Type B pancreatic cell (in vitro differentiated cells): ENCODE results near the gene XKR7. TPM values are rescaled to one million over a fixed set of nuclear protein-coding genes. Genes with fewer than 3 reads are reported as not detected.

ENCODE experiments used
- DNase-seq: peaks from one replicate; pipeline ENCODE4 v3.0.0; 2021; ENCODE audit warnings: mixed read lengths; ENCODE audit not compliant: unreplicated experiment; ENCODE audit errors: extremely low spot score
- H3K27ac Mint-ChIP-seq: 2 replicates; pipeline ENCODE4 v1.8.0; 2021; ENCODE audit warnings: mild to moderate bottlenecking, mixed read lengths
- H3K27me3 Mint-ChIP-seq: 2 replicates; pipeline ENCODE4 v1.8.0; 2021; ENCODE audit warnings: mixed read lengths
- H3K36me3 Mint-ChIP-seq: 2 replicates; pipeline ENCODE4 v1.8.0; 2021; ENCODE audit warnings: mixed read lengths
- H3K4me1 Mint-ChIP-seq: one replicate; pipeline ENCODE4 v1.8.0; 2021; ENCODE audit warnings: mixed read lengths; ENCODE audit not compliant: unreplicated experiment
- H3K4me3 Mint-ChIP-seq: 2 replicates; pipeline ENCODE4 v1.8.0; 2021; ENCODE audit warnings: mild to moderate bottlenecking, mixed read lengths
- H3K9me3 Mint-ChIP-seq: 2 replicates; pipeline ENCODE4 v1.8.0; 2021; ENCODE audit warnings: mixed read lengths
- total RNA-seq: library from RNA; stranded (reverse); gene quantifications from 2 replicates; pipeline ENCODE4 v1.2.1, GENCODE V29; 2021; ENCODE audit warnings: low replicate concordance
- TF ChIP-seq, protein P1 (sequence below): fragments of 200-600 bp; sonication (generic); conservative IDR thresholded peaks from 2 replicates; pipeline ENCODE4 v1.5.0; 2021; ENCODE audit warnings: antibody characterized with exemption, mild to moderate bottlenecking

XKR7 gene
- total RNA-seq, 1 donor from 2014 or later, result 4.9 TPM

DNA sequence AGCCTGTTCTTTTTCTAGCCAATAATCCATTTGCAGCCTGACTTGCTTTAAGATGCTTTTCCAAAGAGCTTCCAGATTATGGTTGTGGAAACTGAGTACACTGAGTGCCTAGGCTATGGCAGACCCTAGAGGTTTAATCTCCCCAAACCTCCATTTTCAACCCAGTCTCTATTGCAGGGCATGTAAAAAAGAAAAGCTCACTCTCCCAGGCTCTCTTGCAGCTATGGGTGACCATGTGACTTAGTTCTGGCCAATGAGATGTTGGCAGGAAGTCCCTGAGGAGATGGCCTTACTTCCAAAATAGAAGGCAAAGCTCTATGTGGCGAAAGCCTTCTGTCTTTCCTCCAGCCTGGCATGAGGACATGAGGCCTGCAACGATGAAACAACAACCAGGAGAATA, 19.9 kb upstream of the XKR7 start:
- no peak overlapping the region for H3K27ac Mint-ChIP-seq
- no peaks in the 10 kb centered on the region for H3K9me3 Mint-ChIP-seq
- peaks cover 31% of the 10 kb centered on the region for H3K36me3 Mint-ChIP-seq
- DNase-seq, result no peak
- peaks cover 6% of the 10 kb centered on the region for H3K27me3 Mint-ChIP-seq
- no peak overlapping the region for H3K4me3 Mint-ChIP-seq
- peaks cover 29% of the 10 kb centered on the region for H3K4me1 Mint-ChIP-seq
- TF ChIP-seq, protein P1, sequence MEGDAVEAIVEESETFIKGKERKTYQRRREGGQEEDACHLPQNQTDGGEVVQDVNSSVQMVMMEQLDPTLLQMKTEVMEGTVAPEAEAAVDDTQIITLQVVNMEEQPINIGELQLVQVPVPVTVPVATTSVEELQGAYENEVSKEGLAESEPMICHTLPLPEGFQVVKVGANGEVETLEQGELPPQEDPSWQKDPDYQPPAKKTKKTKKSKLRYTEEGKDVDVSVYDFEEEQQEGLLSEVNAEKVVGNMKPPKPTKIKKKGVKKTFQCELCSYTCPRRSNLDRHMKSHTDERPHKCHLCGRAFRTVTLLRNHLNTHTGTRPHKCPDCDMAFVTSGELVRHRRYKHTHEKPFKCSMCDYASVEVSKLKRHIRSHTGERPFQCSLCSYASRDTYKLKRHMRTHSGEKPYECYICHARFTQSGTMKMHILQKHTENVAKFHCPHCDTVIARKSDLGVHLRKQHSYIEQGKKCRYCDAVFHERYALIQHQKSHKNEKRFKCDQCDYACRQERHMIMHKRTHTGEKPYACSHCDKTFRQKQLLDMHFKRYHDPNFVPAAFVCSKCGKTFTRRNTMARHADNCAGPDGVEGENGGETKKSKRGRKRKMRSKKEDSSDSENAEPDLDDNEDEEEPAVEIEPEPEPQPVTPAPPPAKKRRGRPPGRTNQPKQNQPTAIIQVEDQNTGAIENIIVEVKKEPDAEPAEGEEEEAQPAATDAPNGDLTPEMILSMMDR, result no peak

DNA sequence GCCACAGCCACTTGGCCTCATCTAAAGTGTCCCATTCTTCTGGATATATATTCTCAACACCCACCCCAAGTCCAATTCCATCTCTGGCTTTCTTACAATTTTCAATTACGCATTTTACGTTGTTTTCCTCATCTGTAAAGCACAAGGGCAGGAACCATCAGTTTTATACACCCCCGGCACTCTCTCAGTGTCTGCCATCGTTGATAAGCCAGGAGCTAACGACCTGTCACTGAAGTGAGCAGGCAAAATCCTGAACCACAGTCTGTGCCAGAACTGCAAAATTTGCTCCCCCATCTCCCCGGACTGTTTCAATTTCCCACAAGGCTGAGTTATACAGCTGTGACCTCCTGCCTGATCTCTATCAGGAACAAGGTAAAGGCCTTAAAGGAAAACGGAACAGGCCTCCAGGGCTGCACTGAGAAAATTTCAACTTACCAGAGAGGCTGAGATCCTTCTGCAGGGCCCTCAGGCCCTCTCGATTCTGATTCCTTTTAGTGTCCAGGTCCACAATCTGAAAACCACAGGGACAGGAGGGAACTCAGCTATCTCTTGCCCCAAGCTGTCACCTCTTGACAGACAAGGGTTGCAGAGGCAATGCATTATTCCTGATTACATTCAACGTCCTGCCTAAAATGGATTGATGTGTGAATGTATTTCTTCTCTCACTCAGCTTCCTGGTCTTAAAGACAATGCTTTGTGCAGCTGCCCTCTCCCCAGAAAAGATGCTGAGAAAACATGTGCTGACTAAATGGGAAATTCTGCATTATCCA, 17.9 kb upstream of the XKR7 start:
- Mint-ChIP-seq H3K4me1 (peaks cover 29% of the 10 kb centered on the region), H3K4me3 (peak overlapping the region; percentile 99), H3K9me3 (no peaks in the 10 kb centered on the region), H3K27me3 (peaks cover 14% of the 10 kb centered on the region), H3K36me3 (peaks cover 25% of the 10 kb centered on the region), H3K27ac (no peak overlapping the region)
- TF ChIP-seq, protein P1, result no peak
- no peak for DNase-seq

DNA sequence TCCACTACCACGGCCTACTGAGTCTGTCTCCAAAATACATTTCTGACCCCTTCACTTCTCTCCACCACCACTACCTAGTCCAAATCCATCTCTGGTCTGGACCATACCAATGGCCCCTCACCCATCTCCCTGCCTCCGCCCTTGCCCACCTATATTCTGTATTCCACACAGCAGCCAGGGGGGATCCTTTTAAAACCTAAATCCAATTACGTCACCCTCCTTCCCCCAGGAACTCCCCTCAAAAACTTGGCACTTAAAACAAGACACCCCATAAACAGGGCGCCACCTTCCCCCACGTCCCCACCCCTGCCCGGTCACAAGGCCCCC, 16.8 kb upstream of the XKR7 start:
- H3K4me3 Mint-ChIP-seq, result peak overlapping the region; percentile 99
- H3K27ac Mint-ChIP-seq, result peak overlapping the region; percentile 90
- peaks cover 23% of the 10 kb centered on the region for H3K36me3 Mint-ChIP-seq
- peaks cover 25% of the 10 kb centered on the region for H3K4me1 Mint-ChIP-seq
- no peak for DNase-seq
- H3K9me3 Mint-ChIP-seq, result no peaks in the 10 kb centered on the region
- TF ChIP-seq, protein P1, result no peak
- peaks cover 25% of the 10 kb centered on the region for H3K27me3 Mint-ChIP-seq

DNA sequence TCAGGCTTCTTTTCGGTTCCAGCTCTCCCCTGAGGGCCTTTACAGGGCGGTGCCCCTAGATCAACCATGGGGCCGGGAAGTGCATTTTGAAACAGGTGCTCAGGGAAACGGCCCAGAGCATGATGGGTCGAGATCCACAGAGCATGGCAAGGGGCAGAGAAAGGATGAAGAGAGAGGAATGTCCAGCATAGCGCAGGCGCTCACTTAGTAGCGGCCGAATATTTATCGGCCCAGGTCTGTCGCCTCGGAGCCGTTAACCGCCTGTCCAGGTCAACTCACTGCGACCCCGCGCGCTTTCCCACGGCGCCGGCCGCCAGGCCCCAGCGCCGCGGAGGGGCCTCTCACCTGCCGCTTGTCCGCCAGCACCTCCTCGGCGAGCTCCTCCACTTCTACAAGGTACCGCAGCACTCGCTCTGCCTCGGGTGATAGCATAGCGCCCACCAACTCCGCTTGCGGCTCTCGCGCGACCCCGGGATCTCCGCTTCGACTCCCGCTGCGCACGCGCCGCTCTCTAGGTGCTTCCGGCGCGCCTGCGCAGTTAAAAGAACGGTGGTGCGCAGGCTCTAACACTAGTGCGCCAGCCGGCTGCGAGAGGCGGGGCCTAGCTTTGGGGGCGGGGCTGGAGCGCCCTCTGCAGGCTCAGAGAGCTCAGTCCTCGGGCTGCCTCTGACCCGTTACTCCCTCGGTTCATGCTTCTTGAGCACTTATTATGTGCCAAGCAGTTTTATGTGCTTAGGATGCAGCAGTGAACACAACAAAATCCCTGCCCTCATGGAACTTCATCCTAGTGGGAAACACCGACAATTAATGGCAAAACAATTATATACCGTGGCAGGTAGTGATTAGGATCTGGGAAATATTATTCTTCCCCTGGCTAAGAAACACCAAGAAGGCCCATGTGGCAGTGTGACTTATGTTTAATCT, 16.2 kb upstream of the XKR7 start, which contains the start of gene PDRG1:
Gene PDRG1, minus strand, starts transcription at position 517 of the 924 bp plus-strand sequence. Its CDS starts 85 bp downstream, at position 432.
- Mint-ChIP-seq H3K36me3 (peaks cover 20% of the 10 kb centered on the region), H3K27ac (peak within 1 kb of the TSS; percentile 90), H3K4me1 (peaks cover 22% of the 10 kb centered on the region), H3K4me3 (peak within 1 kb of the TSS; percentile 99), H3K27me3 (peaks cover 32% of the 10 kb centered on the region), H3K9me3 (no peaks in the 10 kb centered on the region)
- peak; percentile 100 for DNase-seq
- TF ChIP-seq, protein P1, result peak; percentile 98

DNA sequence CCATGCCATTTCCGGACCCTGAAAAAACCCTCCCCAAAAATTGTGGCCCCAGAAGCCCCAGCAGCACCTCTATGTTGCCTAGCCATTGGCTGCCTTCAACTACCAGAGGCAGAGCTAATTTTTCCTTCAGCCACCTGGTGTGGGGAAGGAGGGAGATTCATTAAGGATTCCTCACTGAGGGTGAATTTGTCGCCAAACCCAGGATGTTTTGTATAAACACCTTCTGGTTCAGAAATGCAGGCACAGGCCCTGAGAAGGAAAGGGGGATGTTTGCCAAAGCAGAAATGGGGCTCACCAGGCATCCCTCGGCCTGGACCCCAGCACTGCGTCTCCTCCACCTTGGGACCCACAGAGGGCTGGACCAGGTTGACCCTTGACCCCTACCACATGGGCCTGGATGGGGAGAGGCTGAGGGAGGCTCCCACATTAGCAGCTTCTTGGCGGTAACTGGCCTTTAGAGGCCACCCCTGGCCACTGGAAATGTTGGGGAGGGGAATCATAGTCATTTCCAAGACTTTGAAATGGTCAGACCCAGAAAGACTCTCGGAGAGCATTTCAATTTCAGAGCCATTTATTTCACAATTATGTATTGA, 14.3 kb upstream of the XKR7 start:
- Mint-ChIP-seq H3K9me3 (no peaks in the 10 kb centered on the region), H3K27ac (no peak overlapping the region), H3K36me3 (peaks cover 11% of the 10 kb centered on the region), H3K4me3 (no peak overlapping the region), H3K4me1 (peaks cover 22% of the 10 kb centered on the region), H3K27me3 (peaks cover 38% of the 10 kb centered on the region)
- no peak for DNase-seq
- TF ChIP-seq, protein P1, result no peak
